NCI-H1417 (cell line): ENCODE results near the gene ELOVL1.

ENCODE experiments used
- DNase-seq, 3 experiments: peaks; one replicate each; lab custom pipeline; 2025; lab: John Stamatoyannopoulos, UW

The ELOVL1 gene

DNA sequence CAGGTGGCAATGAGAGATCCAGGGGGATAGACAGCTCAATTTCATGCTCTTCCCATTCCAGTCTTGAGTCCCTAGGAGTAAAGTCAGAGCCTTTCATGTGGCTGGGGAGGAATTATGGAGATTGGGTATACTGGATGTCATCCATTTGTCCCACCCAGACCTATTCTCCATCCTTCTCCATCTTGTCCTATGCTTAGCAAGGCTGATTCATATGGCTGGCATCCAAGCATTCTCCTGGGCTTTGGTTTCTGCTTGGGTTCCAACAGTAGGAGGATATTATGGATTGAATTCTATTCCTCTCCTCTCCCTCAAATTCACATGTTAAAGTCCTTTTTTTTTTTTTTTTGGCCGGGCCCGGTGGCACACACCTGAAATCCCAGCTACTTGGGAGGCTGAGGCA lies 12.9 kb downstream of the ELOVL1 start:
- no peak for DNase-seq

DNA sequence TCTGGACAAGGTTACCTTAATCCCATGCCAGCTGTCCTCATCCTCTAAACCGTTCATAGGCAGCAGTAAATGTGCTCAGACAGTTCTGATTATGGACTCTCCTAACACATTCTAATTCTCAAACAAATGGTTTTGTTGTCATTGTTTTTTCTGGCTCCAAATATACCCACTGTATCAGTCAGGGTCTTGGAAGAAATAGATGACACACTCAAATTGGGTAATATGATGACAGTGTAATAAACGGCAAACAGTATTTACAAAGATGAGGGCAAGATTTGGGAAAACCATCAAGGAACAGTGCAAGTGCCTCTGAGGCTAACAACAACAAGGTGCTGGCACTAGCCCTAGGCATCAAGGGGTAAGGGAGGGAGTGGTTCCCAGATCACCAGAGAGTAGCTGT lies 13.3 kb downstream of the ELOVL1 start:
- DNase-seq: no peak

DNA sequence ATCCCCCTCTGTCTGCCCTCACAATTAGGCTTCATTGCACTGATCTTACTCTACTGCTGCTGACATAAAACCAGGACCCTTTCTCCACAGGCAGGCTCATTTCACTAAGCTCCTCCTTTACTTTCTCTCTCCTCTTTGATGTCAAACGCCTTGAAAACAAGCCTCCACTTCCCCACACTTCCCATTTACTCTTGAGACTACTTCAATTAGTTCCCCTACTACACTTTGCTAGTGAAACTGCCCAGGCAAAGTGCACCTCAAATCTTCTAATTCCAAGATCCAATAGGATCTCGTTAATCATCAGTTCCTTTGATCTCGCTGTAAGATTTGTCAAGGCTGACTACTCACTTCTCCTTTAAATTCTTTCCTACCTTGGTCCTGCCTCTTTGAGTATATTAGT lies 14.9 kb downstream of the ELOVL1 start:
- DNase-seq: no peak

DNA sequence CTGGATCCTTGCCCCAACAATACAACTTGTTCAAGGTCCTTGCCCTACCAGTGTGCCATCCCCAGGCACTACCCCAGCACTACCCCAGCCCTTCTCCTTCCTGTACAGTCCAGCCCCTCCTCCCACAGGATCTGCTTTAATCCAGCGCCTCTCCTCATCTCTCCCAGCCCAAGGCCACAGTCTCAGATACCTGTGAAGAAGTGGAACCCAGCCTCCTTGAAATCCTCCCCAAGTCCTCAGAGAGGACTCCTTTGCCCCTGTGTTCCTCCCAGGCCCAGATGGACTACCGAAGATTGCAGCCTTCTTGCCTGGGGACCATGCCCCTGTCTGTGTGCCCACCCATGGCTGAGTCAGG lies 15.5 kb downstream of the ELOVL1 start:
- DNase-seq: no peak

DNA sequence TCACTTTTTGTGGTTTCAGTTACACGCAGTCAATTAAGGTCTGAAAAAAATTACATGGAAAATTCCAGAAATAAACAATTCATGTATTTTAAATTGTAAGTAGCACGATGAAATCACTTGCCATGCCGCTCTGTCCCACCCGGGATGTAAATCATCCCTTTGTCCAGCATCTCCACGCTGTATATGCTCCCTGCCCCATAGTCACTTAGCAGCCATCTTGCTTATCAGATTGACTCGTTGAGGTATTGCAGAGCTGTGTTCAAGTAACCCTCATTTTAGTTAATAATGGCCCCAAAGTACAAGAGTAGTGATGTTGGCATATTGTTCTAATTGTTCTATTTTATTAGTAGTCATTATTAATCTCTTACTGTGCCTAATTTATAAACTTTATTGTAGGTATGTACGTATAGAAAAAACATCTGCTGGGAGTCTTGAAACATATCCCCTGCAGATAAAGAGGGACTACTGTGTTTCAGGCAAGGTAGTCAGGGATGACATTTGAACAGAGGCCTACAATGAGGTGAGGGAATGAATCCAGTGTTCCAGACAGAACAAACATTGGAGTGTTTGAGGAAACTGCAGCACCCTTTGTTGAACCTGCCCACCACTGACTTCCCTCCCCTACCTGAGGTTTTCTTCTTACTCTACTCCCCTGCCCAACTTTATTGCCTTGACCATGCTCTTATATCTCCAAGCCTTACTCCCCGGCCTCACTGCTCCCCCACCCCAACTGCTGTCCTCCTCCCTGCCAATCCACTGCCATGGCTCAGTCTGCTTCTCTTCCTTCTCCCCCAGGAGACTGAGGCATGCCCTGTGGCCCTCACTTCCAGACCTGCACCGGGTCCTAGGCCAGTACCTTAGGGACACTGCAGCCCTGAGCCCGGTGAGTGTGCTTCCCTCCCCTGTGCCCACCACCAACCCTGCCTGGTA lies 16.1 kb downstream of the ELOVL1 start:
- no peak for DNase-seq

DNA sequence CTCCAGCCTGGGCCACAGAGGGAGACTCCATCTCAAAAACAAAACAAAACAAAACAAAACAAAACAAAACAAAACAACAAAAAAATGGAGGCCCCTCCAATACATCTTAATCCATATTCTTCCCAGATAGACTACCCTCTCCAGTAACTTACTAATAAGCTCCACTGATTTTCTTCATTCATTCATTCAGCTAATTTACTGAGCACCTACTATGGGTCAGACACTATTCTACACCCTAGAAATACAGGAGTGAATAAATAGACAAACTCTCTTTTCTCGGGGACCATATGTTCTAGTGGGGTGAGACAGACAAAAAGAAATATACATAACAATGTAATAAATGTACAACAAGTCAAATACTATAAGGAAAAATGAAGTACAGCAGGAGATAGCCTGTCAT lies 16.8 kb downstream of the ELOVL1 start:
- DNase-seq: no peak

DNA sequence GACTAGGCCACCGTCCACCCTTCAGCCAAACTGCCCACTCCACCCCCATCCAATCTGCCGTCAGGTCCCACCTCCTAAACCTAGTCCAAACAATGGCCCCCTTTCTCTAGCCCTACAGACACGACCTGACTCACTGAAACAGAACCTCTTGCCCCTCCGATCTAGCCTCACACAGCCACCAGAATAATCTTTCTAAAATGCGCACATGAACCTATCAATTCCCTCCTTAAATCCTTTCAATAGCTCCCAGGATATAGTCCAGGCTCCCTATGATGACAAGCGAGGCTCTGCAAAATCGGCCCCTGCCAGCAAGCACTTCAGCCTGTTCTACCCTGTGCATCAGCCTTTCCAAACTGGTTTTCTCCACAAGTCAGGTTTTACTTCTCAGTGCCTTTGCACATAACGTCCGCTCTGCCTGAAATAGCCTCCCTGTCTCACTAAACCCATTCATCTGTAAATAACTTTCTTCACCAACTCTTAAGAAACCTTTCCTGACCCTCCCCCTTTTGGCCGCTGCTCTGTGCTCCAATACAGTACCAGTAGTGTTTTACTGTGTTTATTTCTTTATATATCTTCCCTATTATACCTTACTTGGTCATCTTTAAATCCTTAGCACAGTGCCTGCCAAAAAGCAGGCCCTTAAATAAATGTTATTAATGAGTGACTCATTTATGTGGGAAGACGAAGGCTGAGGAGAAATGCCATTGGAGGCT lies 18.1 kb downstream of the ELOVL1 start:
- no peak for DNase-seq

DNA sequence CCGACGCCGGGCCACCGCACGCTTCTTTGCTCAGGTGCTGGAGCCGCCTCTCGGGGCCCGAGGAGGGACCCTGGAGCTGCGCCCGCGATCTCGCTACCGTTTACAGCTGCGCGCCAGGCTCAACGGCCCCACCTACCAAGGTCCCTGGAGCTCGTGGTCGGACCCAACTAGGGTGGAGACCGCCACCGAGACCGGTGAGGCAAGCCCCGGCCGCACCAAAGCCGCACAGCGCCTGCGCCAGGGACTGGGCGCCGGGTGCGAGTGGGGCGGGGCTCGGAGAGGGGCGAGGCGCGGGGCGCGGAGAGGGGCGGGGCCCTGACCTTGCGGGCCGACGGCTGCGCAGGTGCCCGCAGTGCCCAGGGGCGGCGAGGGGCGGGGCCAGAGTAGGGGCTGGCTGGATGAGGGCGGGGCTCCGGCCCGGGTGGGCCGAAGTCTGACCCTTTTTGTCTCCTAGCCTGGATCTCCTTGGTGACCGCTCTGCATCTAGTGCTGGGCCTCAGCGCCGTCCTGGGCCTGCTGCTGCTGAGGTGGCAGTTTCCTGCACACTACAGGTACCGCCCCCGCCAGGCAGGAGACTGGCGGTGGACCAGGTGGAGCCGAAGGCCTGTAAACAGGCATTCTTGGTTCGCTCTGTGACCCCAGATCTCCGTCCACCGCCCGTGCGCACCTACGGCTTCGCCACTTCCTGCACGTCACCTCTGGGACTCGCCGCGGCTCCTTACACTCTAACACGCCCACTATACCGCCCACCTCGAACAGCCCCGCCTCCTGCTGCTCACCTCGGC lies 18.8 kb downstream of the ELOVL1 start:
- peak; percentile 91 to 97 (median 95) for DNase-seq

DNA sequence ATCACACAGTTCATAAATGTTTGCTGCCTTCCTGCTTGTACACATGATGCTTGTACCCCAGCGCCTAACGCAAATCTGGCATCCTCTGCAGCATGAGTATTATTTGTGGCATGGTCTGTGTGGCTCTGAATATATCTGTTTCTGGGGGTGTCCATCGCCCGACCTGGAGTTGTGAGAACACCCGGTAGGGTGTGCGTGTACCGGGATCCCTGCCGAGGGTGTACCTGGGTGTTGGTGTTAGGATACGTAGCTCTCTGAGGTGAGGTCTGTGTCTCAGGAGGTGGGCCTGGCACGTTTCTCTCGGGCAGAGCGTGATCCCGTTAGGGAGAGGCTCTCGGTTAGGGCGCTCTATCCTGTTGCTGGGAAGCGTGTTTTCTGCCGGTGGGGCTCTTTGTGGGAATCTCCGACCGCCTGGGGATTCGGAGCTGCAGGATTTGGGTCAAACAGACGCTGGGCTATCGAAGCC lies 19.4 kb downstream of the ELOVL1 start:
- DNase-seq: peak; percentile 55 to 92 (median 91)

DNA sequence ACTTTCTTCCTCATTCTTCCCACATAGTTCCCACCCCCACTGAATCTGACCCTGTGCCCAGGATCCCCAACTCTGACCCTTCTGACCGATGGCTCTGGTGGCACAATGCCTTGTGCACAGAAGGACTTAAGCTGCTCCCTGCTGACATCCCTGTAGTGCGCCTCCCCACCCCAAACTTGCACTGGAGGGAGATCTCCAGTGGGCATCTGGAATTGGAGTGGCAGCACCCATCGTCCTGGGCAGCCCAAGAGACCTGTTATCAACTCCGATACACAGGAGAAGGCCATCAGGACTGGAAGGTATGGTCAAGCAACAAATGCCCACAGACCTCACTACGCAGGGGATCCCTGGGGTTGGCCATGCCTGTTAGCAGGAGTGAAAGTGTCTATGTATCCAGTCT lies 21.2 kb downstream of the ELOVL1 start:
- no peak for DNase-seq

DNA sequence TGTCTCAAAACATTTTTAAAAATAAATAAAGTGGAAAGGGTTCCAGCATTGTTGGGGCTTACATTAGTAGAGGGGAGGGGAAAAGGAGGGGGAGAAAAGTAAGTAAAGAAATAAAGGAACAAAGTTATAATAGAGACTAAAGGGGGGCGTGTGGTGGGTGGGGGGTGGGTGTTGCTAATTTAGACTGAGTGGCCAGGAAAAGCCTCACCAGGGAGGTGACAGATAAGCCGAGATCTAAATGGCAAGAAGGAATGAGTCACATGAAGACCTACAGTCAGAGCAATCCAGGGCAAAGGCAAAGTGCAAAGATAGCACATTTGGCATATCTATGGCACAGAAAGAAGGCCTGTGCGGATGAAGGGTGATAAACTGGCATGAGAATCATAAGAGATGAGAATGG lies 22.7 kb downstream of the ELOVL1 start:
- DNase-seq: no peak

DNA sequence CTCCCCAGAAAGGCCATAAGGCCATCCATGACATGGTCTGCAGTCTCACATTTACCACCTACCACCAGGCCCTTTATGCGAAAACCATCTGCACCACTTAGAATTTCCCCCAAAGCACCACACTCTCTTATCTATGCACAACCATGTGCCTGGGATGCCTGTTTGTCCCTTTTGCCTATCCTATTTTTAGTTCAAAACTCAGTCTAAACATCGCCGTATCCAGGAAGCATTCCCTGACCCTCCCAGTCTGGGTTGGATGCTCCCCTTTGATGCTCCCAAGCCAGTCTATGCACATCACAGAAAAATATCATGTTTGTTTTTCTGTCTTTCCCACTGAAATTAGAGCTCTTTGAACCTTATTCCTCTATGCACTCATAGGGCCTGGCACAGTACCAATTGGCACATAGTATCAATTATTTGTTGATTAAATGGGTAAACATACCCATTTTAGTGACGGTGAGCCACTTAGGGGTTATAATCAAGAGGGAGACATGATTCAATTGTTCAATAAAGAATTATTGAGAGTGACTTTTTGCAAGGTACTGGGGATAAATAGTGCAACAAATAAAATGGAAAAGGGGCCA lies 23.5 kb downstream of the ELOVL1 start:
- DNase-seq: no peak

DNA sequence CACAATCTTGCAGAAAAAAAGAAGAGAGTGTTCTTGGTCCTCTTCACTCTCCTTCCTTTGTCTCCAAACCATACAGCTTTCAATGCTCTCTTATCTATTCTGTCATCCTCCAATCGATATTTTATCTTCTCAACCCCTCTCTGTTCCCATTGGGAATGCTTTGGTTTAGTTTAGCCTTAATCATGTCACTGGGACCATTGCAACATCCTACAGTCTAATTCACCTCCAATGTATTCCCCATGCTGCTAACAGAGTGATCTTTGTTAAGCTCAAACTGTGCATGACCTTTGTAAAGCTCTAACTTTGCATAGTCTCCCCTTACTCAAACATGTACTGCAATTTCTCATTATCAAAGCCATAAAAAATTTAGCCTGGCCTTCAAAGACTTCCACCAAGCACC lies 27.3 kb downstream of the ELOVL1 start:
- no peak for DNase-seq

DNA sequence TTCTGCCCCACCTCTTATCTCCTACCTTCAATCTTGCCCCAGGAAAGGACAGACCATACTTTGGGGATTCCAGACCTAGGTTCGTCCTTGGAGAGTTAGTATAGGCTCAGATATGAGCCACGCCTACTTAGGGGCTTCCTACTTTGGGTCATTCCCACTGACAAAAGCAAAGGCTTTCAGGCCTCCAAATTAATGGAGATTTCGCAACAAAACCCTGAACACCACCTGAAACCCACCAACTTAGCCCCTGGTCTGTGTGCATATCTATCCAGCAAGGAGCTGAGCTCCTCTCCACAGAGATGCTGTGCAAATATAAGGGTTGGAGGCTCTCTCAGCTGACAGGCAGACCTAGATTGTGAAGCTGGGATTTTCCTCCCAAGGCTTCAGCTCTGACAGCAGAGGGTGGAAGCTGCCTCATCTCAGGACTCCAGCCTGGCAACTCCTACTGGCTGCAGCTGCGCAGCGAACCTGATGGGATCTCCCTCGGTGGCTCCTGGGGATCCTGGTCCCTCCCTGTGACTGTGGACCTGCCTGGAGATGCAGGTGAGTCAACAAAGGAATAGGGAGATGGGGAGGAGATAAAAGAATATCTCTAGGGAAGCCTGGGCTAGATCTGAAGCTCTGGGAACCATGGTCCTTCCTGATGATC lies 28.1 kb downstream of the ELOVL1 start:
- no peak for DNase-seq

DNA sequence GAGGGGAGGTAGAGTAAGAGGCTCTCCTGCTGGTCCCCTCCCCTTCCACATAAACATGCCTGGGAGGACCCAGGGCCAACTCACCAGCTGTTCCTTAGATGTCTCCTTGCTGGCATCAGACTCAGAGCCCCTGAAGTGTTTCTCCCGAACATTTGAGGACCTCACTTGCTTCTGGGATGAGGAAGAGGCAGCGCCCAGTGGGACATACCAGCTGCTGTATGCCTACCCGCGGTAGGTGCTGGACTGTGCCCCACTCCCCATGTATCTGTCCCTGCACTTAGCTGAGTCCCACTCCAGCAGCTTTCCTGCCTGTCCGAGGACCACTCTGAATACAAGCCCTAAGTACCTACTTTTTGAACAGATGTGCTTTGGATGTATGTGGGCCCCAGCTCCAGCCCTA lies 29.8 kb downstream of the ELOVL1 start:
- no peak for DNase-seq

DNA sequence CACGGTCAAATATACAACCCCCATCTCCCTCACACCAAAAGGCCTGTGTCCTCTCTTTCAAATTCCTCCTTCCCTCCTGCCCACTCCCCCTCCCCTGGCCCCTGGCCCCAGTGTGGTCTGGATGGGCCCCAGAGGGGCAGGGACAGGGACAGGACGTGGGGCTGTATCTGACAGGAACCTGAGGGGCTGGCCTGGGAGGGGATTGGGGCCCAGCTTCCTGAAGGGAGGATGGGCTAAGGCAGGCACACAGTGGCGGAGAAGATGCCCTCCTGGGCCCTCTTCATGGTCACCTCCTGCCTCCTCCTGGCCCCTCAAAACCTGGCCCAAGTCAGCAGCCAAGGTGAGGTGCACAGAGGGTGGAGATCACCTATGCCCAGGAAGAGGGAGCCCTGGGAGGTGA lies 30.2 kb downstream of the ELOVL1 start, which contains the start of gene MPL:
Gene MPL (plus strand): TSS at position 231 of the 400 bp plus-strand sequence. CDS start 31 bp downstream, at position 262.
- no peak for DNase-seq

DNA sequence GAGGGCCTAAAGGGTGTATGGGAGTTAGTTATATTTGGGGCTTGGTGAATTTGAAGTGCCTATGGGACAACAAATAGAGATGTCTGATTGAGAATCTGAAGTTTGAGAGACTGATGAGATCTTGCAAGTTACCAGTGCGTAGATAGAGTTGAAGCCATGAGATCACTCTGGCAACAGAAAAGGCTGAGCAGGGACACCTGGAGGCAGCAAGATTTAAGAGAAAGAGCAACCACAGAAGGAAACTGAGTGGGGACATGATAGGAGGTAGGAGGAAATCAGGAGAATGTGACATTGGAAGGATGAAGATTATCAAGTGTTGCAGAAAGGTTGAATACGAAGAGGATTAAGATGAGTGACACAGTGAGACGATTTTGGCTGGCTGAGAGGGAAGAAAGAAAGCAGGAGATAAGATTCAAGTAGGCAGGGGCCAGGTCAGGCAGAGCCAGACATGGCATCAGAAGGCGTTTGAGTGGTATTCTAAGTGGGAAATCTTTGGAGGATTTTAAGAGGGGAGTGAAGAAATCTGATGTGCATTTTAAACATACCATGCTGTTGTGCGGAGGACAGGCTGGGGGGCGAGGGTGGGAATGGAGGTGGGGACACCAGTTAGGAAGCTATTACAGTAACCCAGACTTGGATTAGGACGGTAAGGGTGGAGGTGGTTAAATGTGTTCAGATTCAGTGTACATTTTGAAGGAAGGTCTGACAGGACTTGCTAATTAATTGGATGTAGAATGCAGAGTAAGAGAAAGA lies 33.2 kb downstream of the ELOVL1 start:
- DNase-seq: no peak

DNA sequence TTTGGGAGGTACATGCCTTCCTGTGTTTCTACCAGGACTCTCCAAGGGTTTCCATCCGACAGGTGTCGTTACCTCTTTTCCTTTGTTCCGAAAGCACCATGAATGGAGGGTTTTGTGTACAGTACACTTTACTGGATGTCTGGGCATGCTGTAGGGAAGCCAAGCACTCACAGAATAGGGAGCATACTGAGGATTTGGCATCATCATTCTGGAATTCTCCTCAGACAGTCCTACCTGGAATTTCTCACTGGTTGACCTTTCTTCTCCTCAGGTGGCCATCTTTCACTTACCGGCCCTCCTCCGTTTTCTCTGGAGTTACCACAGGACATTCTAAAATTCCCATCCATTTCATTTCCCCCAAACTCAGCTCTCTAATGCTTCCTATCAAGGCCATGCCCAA lies 36.1 kb downstream of the ELOVL1 start:
- DNase-seq: no peak

DNA sequence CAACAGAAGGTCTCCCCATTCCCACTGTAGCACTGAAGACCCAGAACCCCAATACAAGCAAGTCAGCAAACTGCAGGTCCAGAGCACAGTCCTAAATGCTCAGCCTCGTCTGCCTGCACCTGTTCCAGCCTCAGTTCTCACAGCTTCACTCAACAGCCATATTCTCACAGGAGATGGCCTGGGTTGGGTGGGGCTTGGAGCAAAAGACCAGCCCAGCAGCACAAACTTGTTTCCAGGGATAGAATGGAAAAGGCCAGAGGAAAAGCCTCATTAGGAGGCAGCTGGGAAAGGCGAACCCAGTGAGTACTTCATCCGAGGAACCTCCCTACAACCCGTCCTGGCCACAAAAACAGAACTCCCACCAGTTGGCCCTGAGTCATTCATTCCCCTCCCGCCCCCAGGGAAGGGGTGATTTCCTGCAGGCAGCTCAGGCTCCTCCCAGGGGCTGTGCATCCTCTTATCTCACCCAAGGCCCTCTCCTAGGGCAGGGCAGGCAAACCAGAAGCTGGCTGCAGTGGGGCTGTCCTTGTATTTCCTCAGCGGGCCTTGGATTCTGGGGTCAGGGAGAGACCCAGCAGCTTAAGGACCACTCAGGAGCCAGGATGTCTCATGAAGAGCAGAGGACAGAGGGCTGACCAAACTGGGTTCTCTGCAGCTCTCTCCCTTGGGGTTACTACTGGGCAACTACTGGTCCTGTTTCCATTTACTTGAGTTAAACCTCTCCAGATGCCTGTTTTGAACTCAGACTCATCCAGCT lies 37.6 kb downstream of the ELOVL1 start:
- DNase-seq: no peak
